ENCODE measurements around the gene IQSEC3.

IQSEC3 gene

GRCh38 chr12:168763-169525 lies 102.4 kb downstream of the IQSEC3 start:
- DNase-seq, result peak; percentile 78

- no peak for DNase-seq
These were observed 103.2 kb downstream of the IQSEC3 start for GRCh38 chr12:169528-170370.

- no peak for DNase-seq
These were observed 104.0 kb downstream of the IQSEC3 start for GRCh38 chr12:170371-171225.

DNA sequence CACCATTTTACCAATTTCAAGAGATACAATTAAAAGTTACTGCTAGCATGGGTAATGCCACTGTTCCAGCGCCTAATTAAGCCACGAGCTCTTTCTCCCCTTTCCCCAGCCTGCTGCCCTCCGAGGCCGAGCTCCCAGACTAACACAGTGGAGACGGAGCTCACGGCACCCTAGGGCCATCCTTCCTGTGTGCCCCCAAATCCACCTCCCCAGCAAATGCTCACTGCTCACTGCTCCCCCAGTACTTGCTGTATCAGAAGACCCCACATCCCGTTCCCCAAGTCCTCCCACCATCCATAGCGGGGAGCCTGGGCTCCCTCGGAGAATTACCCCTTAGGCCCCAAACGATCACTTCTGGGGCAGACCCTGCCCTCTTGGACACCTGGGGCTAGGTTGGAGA lies 104.7 kb downstream of the IQSEC3 start:
- no peak for DNase-seq

- no peak for DNase-seq
These were observed 105.4 kb downstream of the IQSEC3 start for GRCh38 chr12:171743-172676.

GRCh38 chr12:172732-173161 lies 106.2 kb downstream of the IQSEC3 start:
- DNase-seq, result no peak

- no peak for DNase-seq
These were observed 107.6 kb downstream of the IQSEC3 start for GRCh38 chr12:174124-174523.

DNA sequence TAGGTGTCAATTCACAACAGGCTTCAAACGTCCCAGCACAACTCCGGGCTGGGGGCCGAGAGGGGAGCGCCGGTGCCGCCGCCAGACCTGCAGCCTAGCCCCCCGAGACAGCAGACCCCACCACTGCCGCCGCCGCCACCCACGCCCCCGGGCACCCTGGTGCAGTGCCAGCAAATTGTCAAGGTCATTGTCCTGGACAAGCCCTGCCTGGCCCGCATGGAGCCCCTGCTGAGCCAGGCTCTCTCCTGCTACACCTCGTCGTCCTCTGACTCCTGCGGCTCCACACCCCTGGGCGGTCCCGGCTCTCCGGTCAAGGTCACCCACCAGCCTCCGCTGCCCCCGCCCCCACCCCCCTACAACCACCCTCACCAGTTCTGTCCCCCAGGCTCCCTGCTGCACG lies 108.0 kb downstream of the IQSEC3 start:
- no peak for DNase-seq

DNA sequence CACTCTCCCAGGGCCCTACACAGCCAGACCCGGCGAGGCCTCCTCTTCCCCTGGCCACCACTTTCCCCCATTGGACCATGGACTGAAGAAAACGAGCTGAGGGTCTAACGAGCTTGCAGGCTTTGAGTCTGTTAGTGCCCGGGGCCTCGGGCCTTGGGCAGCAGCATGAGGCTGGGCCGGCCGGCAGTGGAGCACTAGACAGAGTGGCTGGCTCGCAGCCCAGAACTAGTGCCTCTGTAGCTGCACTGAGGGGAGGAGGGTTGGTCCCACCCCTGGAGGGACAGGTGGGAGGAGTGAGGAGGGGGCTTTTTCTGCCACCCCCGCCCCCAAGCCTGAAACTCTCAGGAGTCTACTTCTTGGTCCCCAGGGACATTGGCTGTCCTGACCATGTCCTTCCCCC lies 108.7 kb downstream of the IQSEC3 start:
- no peak for DNase-seq

DNA sequence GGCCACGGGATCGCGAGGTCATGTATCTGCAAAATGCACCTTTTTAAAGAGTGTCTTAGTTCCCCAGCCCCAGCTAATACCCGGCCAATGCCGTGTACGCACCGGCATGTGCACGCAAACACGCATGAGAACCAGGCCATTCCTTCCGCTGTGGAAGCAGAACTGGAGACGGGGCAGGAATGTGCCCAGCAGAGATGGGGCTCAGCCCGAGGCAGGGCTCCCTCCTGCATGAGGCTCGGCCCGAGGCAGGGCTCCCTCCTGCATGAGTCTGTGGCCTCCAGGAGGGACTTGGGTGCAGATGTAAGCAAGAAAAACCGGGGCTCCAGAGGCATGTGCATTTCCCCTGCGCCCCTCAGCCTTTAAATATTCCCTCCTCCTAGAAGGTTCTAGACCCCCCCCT lies 109.2 kb downstream of the IQSEC3 start:
- DNase-seq, result no peak

DNA sequence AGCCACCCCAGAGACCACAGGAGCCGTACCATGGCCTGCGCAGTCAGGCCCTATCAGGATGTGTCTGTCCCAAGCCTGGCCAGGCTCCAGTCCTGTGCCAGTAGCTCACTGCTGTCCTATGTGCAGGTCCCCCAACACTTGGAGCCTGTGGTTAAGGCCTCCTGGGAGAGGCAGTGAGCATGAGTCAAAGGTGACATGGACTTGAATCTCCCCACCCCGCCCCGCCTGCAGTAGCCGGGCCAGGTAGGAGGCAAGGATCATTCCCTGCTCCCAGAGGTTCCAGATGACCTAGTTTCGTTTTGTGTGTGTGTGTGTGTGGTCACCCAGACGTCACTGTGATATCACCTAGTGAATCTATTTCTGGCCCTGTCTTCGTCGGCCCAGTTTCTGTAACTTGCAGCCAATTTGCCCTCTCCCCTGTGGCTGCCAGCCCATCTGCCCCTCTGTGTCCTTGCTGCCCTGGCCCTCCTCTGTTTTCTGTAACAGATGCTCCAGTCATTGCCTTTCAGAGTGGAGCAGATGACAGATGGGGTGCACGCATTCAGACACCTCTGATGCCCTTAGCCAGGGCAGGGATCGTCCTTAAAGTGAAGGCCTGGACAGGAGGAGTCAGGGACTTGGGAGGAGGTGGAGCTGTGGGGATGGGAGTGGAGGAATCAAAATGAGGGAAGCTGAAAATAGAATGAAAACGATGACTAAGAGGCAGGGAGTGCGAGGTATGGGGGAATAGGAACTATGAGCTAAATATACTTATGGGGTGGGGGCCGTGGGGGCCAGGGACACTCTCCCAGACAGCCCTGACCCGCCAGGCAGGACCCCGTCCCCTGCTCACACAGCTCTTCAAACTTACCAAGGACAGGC lies 110.0 kb downstream of the IQSEC3 start:
- no peak for DNase-seq

GRCh38 chr12:177336-177979 lies 110.9 kb downstream of the IQSEC3 start:
- DNase-seq, result no peak

DNA sequence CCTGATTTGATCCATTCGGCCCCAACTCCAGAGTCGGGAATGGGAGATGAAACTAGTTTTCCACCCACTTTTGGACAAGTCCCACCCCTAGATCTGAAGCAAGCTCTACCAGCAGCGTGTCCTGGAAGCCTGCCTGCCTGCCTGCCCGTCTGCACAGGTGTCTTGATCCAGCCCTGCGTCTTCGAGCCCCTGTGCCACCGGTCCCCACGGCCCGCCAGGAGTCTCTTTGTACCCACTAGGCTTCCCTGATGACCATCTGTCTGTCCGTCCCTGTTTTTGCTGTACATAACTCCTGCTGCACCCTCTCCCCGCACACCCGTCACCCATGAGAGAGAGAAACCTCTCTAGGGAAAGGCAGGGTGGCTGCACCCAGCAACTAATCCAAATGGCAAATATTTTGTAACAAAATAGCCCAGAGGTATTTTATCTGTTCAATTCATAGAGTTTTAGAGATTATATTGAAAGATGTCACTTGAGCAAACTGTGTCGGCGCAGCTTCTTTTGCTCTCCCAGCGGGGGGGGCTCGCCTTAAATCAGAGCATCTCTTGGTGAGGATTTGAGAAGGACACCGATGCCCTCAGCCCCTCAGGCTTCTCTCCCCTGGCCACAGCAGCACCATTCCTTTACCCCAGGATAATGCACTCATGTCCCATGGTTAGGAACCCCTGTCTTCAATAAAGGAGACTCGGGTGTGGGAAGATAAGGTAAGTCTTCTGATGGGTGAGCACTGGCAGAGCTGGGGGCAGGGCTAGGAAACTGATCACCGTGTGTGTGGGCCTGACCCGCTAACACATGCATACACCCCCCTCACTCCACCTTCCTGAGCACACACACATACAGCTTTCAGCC lies 111.6 kb downstream of the IQSEC3 start:
- no peak for DNase-seq

GRCh38 chr12:178829-179109 lies 112.2 kb downstream of the IQSEC3 start:
- DNase-seq, result no peak

GRCh38 chr12:179131-179884 lies 112.7 kb downstream of the IQSEC3 start:
- DNase-seq, result no peak

- no peak for DNase-seq
These were observed 113.3 kb downstream of the IQSEC3 start for GRCh38 chr12:179885-180284.

GRCh38 chr12:180445-180844 lies 113.9 kb downstream of the IQSEC3 start:
- DNase-seq, result no peak

DNA sequence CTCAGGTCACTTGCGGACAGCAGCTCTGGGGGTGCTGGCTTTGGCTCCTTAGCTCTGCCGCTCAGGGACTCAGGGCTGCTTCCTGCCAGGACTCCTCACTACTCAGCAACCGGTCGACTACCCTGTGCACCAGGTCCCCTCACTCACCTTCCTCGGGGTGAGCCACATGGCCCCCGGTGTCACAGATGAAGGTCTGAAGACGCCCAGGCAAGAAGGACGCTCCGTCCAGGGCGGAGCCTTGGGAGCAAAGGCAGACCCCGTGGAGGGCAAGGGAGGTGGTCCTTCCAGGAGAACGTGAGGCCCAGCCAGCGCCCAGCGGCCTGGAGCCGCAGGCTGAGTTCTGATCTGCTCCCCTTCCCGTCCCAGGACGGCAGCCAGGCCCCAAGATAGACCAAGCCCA lies 115.4 kb downstream of the IQSEC3 start:
- DNase-seq, result no peak

DNA sequence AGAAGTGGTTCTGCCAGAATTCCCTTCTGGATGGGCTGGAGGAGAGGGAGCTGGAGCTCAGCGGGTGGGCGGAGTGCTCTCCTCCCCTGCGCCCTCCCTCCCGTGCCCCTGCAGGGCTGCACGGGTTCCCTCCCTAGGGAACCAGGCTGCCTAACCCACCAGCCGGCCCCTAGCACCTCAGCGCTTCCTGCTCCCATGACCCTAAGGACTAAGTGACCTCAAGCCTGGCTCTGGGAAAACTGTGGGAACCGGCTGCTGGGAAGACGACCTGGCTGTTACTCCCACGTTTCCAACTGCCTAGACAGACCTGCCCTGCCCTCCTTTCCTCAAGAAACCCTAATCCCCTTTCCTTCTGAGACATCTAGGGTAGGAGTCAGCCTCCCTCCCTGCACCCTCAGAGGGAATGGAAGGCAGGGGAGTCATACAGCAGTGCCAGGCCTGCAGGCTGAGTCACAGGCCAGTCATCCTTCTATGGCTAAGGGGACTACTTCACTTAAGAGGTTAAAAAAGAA lies 115.9 kb downstream of the IQSEC3 start:
- DNase-seq, result peak; percentile 92

Data from islet precursor cell (in vitro differentiated cells).